ENCODE measurements around the gene RNF5.

RNF5 gene

GRCh38 chr6:32179766-32180405, 1.7 kb downstream of the RNF5 start:
- H3K9me3 ChIP-seq (ENCODE audit: severe bottlenecking), result no peaks in the 10 kb centered on the region
- no peak for ATAC-seq (ENCODE audit: low read depth)
- H3K36me3 ChIP-seq (ENCODE audit: low read depth), result peaks cover 25% of the 10 kb centered on the region
- H3K27ac ChIP-seq (ENCODE audit: poor library complexity, severe bottlenecking), result no peak overlapping the region
- H3K4me1 ChIP-seq (ENCODE audit: insufficient read depth, poor library complexity, severe bottlenecking), result peaks cover 4% of the 10 kb centered on the region
- no peak overlapping the region for H3K4me3 ChIP-seq (ENCODE audit: severe bottlenecking)
- DNase-seq (ENCODE audit: low spot score), result no peak
- H3K27me3 ChIP-seq (ENCODE audit: insufficient read depth, poor library complexity, severe bottlenecking), result no peaks in the 10 kb centered on the region
- no peak for TF ChIP-seq CTCF (IDR thresholded peaks at IDR 0.05; ENCODE audit: poor library complexity, severe bottlenecking)

- DNase-seq (ENCODE audit: low spot score), result no peak
- no peak for ATAC-seq (ENCODE audit: low read depth)
- H3K4me3 ChIP-seq (ENCODE audit: severe bottlenecking), result no peak overlapping the region
- H3K27ac ChIP-seq (ENCODE audit: poor library complexity, severe bottlenecking), result no peak overlapping the region
- H3K4me1 ChIP-seq (ENCODE audit: insufficient read depth, poor library complexity, severe bottlenecking), result peaks cover 3% of the 10 kb centered on the region
- H3K9me3 ChIP-seq (ENCODE audit: severe bottlenecking), result no peaks in the 10 kb centered on the region
- no peak for TF ChIP-seq CTCF (IDR thresholded peaks at IDR 0.05; ENCODE audit: poor library complexity, severe bottlenecking)
- peaks cover 25% of the 10 kb centered on the region for H3K36me3 ChIP-seq (ENCODE audit: low read depth)
- H3K27me3 ChIP-seq (ENCODE audit: insufficient read depth, poor library complexity, severe bottlenecking), result no peaks in the 10 kb centered on the region
Measured at GRCh38 chr6:32181148-32181702, 3.0 kb downstream of the RNF5 start.

GRCh38 chr6:32181915-32182529, 3.8 kb downstream of the RNF5 start:
- ATAC-seq (ENCODE audit: low read depth) (no peak), DNase-seq (ENCODE audit: low spot score) (no peak)
- Histone ChIP-seq H3K27me3 (ENCODE audit: insufficient read depth, poor library complexity, severe bottlenecking) (no peaks in the 10 kb centered on the region), H3K4me3 (ENCODE audit: severe bottlenecking) (no peak overlapping the region), H3K9me3 (ENCODE audit: severe bottlenecking) (no peaks in the 10 kb centered on the region), H3K36me3 (ENCODE audit: low read depth) (peaks cover 30% of the 10 kb centered on the region), H3K27ac (ENCODE audit: poor library complexity, severe bottlenecking) (no peak overlapping the region), H3K4me1 (ENCODE audit: insufficient read depth, poor library complexity, severe bottlenecking) (no peaks in the 10 kb centered on the region)
- TF ChIP-seq CTCF (IDR thresholded peaks at IDR 0.05; ENCODE audit: poor library complexity, severe bottlenecking), result no peak

- Histone ChIP-seq H3K27ac (ENCODE audit: poor library complexity, severe bottlenecking) (no peak overlapping the region), H3K9me3 (ENCODE audit: severe bottlenecking) (no peaks in the 10 kb centered on the region), H3K4me1 (ENCODE audit: insufficient read depth, poor library complexity, severe bottlenecking) (no peaks in the 10 kb centered on the region), H3K36me3 (ENCODE audit: low read depth) (peaks cover 36% of the 10 kb centered on the region), H3K4me3 (ENCODE audit: severe bottlenecking) (no peak overlapping the region), H3K27me3 (ENCODE audit: insufficient read depth, poor library complexity, severe bottlenecking) (no peaks in the 10 kb centered on the region)
- no peak for ATAC-seq (ENCODE audit: low read depth)
- no peak for DNase-seq (ENCODE audit: low spot score)
- TF ChIP-seq CTCF (IDR thresholded peaks at IDR 0.05; ENCODE audit: poor library complexity, severe bottlenecking), result no peak
Measured at GRCh38 chr6:32182555-32182981, 4.4 kb downstream of the RNF5 start.

- no peak for TF ChIP-seq CTCF (IDR thresholded peaks at IDR 0.05; ENCODE audit: poor library complexity, severe bottlenecking)
- no peak for DNase-seq (ENCODE audit: low spot score)
Measured at GRCh38 chr6:32183030-32183429, 4.8 kb downstream of the RNF5 start.

More at GRCh38 chr6:32183030-32183429, 4.8 kb downstream of the RNF5 start:
- no peaks in the 10 kb centered on the region for H3K9me3 ChIP-seq (ENCODE audit: severe bottlenecking)
- no peak for ATAC-seq (ENCODE audit: low read depth)
- peaks cover 40% of the 10 kb centered on the region for H3K36me3 ChIP-seq (ENCODE audit: low read depth)
- H3K27ac ChIP-seq (ENCODE audit: poor library complexity, severe bottlenecking), result no peak overlapping the region
- no peaks in the 10 kb centered on the region for H3K27me3 ChIP-seq (ENCODE audit: insufficient read depth, poor library complexity, severe bottlenecking)
- no peak overlapping the region for H3K4me3 ChIP-seq (ENCODE audit: severe bottlenecking)
- no peaks in the 10 kb centered on the region for H3K4me1 ChIP-seq (ENCODE audit: insufficient read depth, poor library complexity, severe bottlenecking)

All from RWPE2 (cell line).